Measurements from ENCODE around the gene NPIPB6.
"Not testable (repeated sequence)": the region's sequence is repeated elsewhere in the genome, so short reads cannot be mapped to it uniquely, and the experiment has no call there.

- TF ChIP-seq YY1 (IDR thresholded peaks at IDR 0.05; ENCODE audit: extremely low read depth, insufficient replicate concordance, low read depth, low read length); CTCF (IDR thresholded peaks at IDR 0.05 in 2 of 3, conservative IDR thresholded peaks at IDR 0.05 in 1 of 3; ENCODE audit: borderline replicate concordance in 1 of 3, insufficient read depth in 1 of 3, low read depth in 2 of 3, low read length in 2 of 3); POLR2AphosphoS5 (IDR thresholded peaks at IDR 0.05; ENCODE audit: low read depth, low read length); CEBPB (IDR thresholded peaks at IDR 0.05; ENCODE audit: low read depth); SIN3A (IDR thresholded peaks at IDR 0.05; ENCODE audit: low read depth): not testable (repeated sequence)
These were observed 708 bp downstream of the NPIPB6 start for GRCh38 chr16:28362600-28362999.
